ENCODE results near the gene KRT38.
"Not testable (repeated sequence)": the region's sequence is repeated elsewhere in the genome, so short reads cannot be mapped to it uniquely, and the experiment has no call there.

The KRT38 gene

DNA sequence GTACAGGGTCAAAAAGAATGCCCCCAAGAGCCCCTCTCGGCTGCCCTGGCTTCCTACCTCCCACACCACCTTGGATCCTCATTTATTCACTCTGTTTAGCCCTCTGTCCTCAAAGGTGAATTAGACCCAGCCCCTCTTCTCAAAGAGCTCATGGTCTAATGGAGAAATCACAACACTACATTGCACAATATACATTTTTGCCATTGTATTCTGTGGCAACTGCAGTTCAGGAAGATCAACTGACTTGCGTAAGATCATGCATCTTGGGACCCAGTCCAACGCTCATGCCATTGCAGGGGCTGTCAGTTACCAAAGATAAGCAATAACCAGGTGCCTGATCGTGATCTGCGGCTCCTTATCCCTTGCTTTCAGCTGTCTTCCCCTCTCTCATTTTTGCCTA lies 1.4 kb downstream of the KRT38 start:
- H3K27me3 ChIP-seq (ENCODE audit: insufficient read depth, low read depth, severe bottlenecking): peaks cover 100% of the 10 kb centered on the region
- TF ChIP-seq, protein P1, sequence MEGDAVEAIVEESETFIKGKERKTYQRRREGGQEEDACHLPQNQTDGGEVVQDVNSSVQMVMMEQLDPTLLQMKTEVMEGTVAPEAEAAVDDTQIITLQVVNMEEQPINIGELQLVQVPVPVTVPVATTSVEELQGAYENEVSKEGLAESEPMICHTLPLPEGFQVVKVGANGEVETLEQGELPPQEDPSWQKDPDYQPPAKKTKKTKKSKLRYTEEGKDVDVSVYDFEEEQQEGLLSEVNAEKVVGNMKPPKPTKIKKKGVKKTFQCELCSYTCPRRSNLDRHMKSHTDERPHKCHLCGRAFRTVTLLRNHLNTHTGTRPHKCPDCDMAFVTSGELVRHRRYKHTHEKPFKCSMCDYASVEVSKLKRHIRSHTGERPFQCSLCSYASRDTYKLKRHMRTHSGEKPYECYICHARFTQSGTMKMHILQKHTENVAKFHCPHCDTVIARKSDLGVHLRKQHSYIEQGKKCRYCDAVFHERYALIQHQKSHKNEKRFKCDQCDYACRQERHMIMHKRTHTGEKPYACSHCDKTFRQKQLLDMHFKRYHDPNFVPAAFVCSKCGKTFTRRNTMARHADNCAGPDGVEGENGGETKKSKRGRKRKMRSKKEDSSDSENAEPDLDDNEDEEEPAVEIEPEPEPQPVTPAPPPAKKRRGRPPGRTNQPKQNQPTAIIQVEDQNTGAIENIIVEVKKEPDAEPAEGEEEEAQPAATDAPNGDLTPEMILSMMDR (IDR thresholded peaks at IDR 0.05; ENCODE audit: low read depth, low read length): no peak
- no peaks in the 10 kb centered on the region for H3K36me3 ChIP-seq
- H3K4me3 ChIP-seq (ENCODE audit: low read depth, low read length): no peak overlapping the region
- H3K9me3 ChIP-seq (ENCODE audit: severe bottlenecking): peaks cover 18% of the 10 kb centered on the region
- no peak overlapping the region for H3K27ac ChIP-seq
- DNase-seq: no peak

DNA sequence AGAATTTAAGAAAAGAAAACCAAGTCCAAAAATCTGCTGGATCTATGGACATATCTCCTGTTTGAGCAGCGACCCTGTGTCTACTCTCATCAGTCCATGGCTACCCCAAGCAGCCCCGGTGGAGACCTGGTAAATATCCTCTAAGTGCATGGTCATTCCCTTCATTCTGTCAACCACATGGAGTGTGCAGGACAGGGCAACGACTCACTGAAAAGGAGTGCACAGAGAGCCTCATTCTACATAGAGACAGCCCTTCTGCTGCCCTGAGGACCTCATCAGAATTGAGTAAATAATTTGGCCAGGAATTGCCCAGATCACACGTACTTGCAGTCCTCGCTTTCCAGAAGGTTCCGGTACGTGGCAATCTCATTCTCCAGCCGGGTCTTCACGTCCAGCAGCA lies 3.0 kb downstream of the KRT38 start:
- Histone ChIP-seq H3K27ac (no peak overlapping the region), H3K36me3 (no peaks in the 10 kb centered on the region), H3K4me3 (ENCODE audit: low read depth, low read length) (no peak overlapping the region), H3K27me3 (ENCODE audit: insufficient read depth, low read depth, severe bottlenecking) (peaks cover 99% of the 10 kb centered on the region), H3K9me3 (ENCODE audit: severe bottlenecking) (peaks cover 16% of the 10 kb centered on the region)
- DNase-seq: no peak
- TF ChIP-seq, protein P1 (IDR thresholded peaks at IDR 0.05; ENCODE audit: low read depth, low read length): no peak

DNA sequence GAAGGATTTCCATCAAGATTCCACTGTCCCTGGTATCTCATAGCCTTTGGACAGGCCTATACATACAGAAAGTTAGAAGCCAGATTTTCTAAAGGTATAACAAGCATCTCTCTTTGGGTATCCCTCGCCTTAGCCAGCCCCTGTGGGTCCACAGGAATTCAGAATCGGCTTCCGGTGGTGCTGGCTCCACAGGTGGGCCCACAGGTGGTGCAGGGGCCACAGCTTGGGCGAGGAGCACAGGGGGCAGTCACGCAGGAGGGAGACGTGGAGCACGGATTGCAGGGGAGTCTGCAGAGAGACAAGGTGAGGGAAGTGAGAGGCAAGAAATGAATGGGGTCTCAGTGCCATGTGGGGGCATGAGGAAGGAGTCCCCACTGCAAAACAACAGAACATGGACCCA lies 3.5 kb downstream of the KRT38 start:
- Histone ChIP-seq H3K36me3 (no peaks in the 10 kb centered on the region), H3K9me3 (ENCODE audit: severe bottlenecking) (peaks cover 16% of the 10 kb centered on the region), H3K4me3 (ENCODE audit: low read depth, low read length) (no peak overlapping the region), H3K27ac (no peak overlapping the region), H3K27me3 (ENCODE audit: insufficient read depth, low read depth, severe bottlenecking) (peaks cover 99% of the 10 kb centered on the region)
- TF ChIP-seq, protein P1 (IDR thresholded peaks at IDR 0.05; ENCODE audit: low read depth, low read length): no peak
- DNase-seq: no peak

DNA sequence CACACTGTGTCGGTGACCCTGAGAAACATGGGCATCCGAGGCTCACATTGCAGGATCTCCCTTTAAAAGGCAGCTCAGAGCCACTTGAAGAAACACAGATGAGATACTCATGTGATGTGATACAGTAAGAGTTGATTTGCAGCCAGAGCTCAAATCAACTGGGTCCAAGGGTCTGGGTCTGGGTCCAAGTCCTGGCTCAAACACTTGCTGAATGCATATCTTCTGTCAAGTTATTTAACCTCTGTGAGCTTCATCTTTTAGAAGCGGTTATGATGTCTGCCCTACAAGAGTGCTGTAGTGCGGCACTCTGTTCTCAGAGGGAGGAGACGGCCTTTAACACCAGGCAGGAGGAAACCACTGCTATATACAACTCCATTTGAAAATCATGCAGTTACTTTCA lies 6.4 kb downstream of the KRT38 start:
- H3K9me3 ChIP-seq (ENCODE audit: severe bottlenecking): peaks cover 10% of the 10 kb centered on the region
- no peak overlapping the region for H3K4me3 ChIP-seq (ENCODE audit: low read depth, low read length)
- H3K36me3 ChIP-seq: no peaks in the 10 kb centered on the region
- H3K27me3 ChIP-seq (ENCODE audit: insufficient read depth, low read depth, severe bottlenecking): peaks cover 99% of the 10 kb centered on the region
- TF ChIP-seq, protein P1 (IDR thresholded peaks at IDR 0.05; ENCODE audit: low read depth, low read length): no peak
- no peak for DNase-seq
- no peak overlapping the region for H3K27ac ChIP-seq

DNA sequence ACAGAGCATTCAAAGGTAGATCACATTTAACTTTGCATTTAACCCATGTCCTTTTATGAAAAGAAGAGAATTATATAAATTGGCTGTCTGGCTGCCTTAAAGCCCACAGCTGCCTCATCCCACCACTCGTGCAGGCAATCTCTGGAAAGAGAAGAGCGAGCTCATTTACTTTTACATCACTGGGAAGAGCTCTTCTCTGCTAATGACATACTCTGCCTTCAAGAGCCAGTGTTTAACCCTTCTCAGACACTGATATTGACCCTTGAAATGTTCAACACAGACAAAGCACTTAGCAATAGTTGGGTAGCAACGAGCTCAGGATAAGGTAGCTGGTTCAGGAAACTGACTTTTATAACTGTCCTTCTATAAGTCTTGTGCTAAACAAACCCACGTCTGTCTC lies 6.8 kb downstream of the KRT38 start:
- TF ChIP-seq, protein P1 (IDR thresholded peaks at IDR 0.05; ENCODE audit: low read depth, low read length): no peak
- H3K4me3 ChIP-seq (ENCODE audit: low read depth, low read length): no peak overlapping the region
- peaks cover 10% of the 10 kb centered on the region for H3K9me3 ChIP-seq (ENCODE audit: severe bottlenecking)
- H3K36me3 ChIP-seq: no peaks in the 10 kb centered on the region
- H3K27ac ChIP-seq: no peak overlapping the region
- no peak for DNase-seq
- peaks cover 99% of the 10 kb centered on the region for H3K27me3 ChIP-seq (ENCODE audit: insufficient read depth, low read depth, severe bottlenecking)

DNA sequence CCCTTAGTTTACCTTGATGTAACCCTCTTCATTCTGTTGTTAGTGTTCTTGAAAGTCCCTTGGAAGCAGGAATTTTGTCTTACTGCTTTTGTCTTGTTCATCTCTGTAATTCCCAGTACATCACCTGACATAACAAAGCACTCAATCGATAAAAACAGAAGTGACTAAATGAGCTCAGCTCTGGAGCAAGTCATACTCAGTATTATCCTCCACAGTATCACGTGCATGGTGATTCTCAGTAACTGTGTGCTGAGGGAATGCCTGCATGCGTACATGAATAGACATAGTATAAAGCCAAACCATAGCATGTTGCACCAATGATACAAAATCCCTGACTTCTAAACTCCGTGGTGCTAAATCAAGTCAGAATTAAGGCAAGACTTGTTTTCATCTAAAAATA lies 7.2 kb downstream of the KRT38 start:
- H3K27ac ChIP-seq: no peak overlapping the region
- H3K27me3 ChIP-seq (ENCODE audit: insufficient read depth, low read depth, severe bottlenecking): peaks cover 99% of the 10 kb centered on the region
- H3K4me3 ChIP-seq (ENCODE audit: low read depth, low read length): no peak overlapping the region
- TF ChIP-seq, protein P1 (IDR thresholded peaks at IDR 0.05; ENCODE audit: low read depth, low read length): no peak
- no peak for DNase-seq
- H3K36me3 ChIP-seq: no peaks in the 10 kb centered on the region
- peaks cover 10% of the 10 kb centered on the region for H3K9me3 ChIP-seq (ENCODE audit: severe bottlenecking)

DNA sequence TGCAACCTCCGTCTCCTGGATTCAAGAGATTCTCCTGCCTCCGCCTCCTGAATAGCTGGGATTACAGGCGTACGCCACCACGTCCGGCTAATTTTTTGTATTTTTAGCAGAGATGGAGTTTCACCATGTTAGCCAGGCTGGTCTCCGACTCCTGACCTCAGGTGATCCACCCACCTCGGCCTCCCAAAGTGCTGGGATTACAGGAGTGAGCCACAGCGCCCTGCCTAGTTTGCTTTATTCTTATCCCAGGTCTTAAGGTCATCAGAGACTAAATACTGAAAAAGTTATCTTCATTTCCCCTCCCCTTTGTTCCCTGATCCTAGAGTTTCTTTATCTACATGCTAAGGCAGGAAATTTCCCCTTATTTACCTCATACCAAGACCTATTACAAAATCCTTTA lies 10.4 kb downstream of the KRT38 start:
- DNase-seq; H3K36me3 ChIP-seq; H3K27ac ChIP-seq; H3K9me3 ChIP-seq (ENCODE audit: severe bottlenecking); H3K4me3 ChIP-seq (ENCODE audit: low read depth, low read length): not testable (repeated sequence)
- peaks cover 99% of the 10 kb centered on the region for H3K27me3 ChIP-seq (ENCODE audit: insufficient read depth, low read depth, severe bottlenecking)

Data from WERI-Rb-1 (cell line).